H9 (cell line): ENCODE data around the gene KIF6. TPM values are rescaled to one million over a fixed set of nuclear protein-coding genes. Genes with fewer than 3 reads are reported as not detected.

Experiments used
- DNase-seq: peaks from one replicate; pipeline ENCODE4 v3.0.0-alpha.2; 2017
- H2AFZ ChIP-seq: one replicate; pipeline ENCODE4 v1.6.1; 2013; ENCODE audit warnings: mild to moderate bottlenecking, low read length, control low read depth, moderate library complexity
- H2AK5ac ChIP-seq: 2 replicates; pipeline ENCODE4 v1.6.1; 2013; ENCODE audit warnings: low read length, control low read depth, mixed read lengths; ENCODE audit not compliant: insufficient read length
- H2BK120ac ChIP-seq: one replicate; pipeline ENCODE4 v1.6.1; 2013; ENCODE audit warnings: low read depth, mild to moderate bottlenecking, low read length, control low read depth, inconsistent platforms; ENCODE audit not compliant: poor library complexity, severe bottlenecking
- H2BK12ac ChIP-seq: 2 replicates; pipeline ENCODE4 v1.6.1; 2013; ENCODE audit warnings: low read length, control low read depth, mixed read lengths, low read depth; ENCODE audit not compliant: insufficient read length
- H2BK15ac ChIP-seq: 2 replicates; pipeline ENCODE4 v1.6.1; 2013; ENCODE audit warnings: low read depth, low read length, control low read depth
- H2BK20ac ChIP-seq: one replicate; pipeline ENCODE4 v1.6.1; 2013; ENCODE audit warnings: low read depth, mild to moderate bottlenecking, low read length, control low read depth, inconsistent platforms; ENCODE audit not compliant: poor library complexity, severe bottlenecking
- H2BK5ac ChIP-seq: 2 replicates; pipeline ENCODE4 v1.6.1; 2013; ENCODE audit warnings: low read length, control low read depth, mixed read lengths; ENCODE audit not compliant: insufficient read length
- H3K14ac ChIP-seq: 2 replicates; pipeline ENCODE4 v1.6.1; 2013; ENCODE audit warnings: low read length, control low read depth; ENCODE audit not compliant: insufficient read depth
- H3K18ac ChIP-seq: 2 replicates; pipeline ENCODE4 v1.6.1; 2013; ENCODE audit warnings: low read depth, mild to moderate bottlenecking, mixed read lengths, low read length, control low read depth; ENCODE audit not compliant: insufficient read length
- H3K23ac ChIP-seq: 2 replicates; pipeline ENCODE4 v1.6.1; 2013; ENCODE audit warnings: low read length, control low read depth, mixed read lengths, low read depth; ENCODE audit not compliant: insufficient read length
- H3K23me2 ChIP-seq: 2 replicates; pipeline ENCODE4 v1.6.1; 2013; ENCODE audit warnings: low read depth, mild to moderate bottlenecking, mixed read lengths, low read length, control low read depth; ENCODE audit not compliant: insufficient read length, poor library complexity, severe bottlenecking
- H3K27ac ChIP-seq: 2 replicates; pipeline ENCODE4 v1.5.1; 2013; ENCODE audit warnings: low read length, control low read depth, mixed read lengths, low read depth; ENCODE audit not compliant: insufficient read length
- H3K27me3 ChIP-seq: 2 replicates; pipeline ENCODE4 v1.6.1; 2013; ENCODE audit warnings: low read length, control low read depth, inconsistent platforms; ENCODE audit not compliant: insufficient read depth
- H3K4ac ChIP-seq: 2 replicates; pipeline ENCODE4 v1.6.1; 2013; ENCODE audit warnings: low read depth, mild to moderate bottlenecking, control low read depth, inconsistent platforms, low read length, moderate library complexity
- H3K4me1 ChIP-seq: 2 replicates; pipeline ENCODE4 v1.6.1; 2013; ENCODE audit warnings: low read length, control low read depth, inconsistent platforms; ENCODE audit not compliant: insufficient read depth
- H3K4me2 ChIP-seq: 2 replicates; pipeline ENCODE4 v1.6.1; 2013; ENCODE audit warnings: low read length, control low read depth, mixed read lengths; ENCODE audit not compliant: insufficient read length, insufficient read depth
- H3K56ac ChIP-seq: 2 replicates; pipeline ENCODE4 v1.6.1; 2013; ENCODE audit warnings: low read depth, mild to moderate bottlenecking, mixed read lengths, low read length, control low read depth; ENCODE audit not compliant: insufficient read length
- H3K79me1 ChIP-seq: 2 replicates; pipeline ENCODE4 v1.6.1; 2013; ENCODE audit warnings: low read depth, mild to moderate bottlenecking, moderate library complexity, low read length, control low read depth, inconsistent platforms; ENCODE audit not compliant: insufficient read depth, poor library complexity, severe bottlenecking
- H3K79me2 ChIP-seq: 2 replicates; pipeline ENCODE4 v1.6.1; 2013; ENCODE audit warnings: low read length, control low read depth, inconsistent platforms; ENCODE audit not compliant: insufficient read depth
- H3K9ac ChIP-seq: 2 replicates; pipeline ENCODE4 v1.6.1; 2013; ENCODE audit warnings: low read length, control low read depth, mixed read lengths; ENCODE audit not compliant: insufficient read length; ENCODE audit errors: extremely low read depth
- H3K9me3 ChIP-seq: one replicate; pipeline ENCODE4 v1.6.1; 2013; ENCODE audit warnings: low read depth, low read length, inconsistent platforms; ENCODE audit not compliant: control insufficient read depth
- H3T11ph ChIP-seq: one replicate; pipeline ENCODE4 v1.6.1; 2013; ENCODE audit warnings: mild to moderate bottlenecking, low read length, control low read depth, inconsistent platforms
- H4K20me1 ChIP-seq: one replicate; pipeline ENCODE4 v1.6.1; 2013; ENCODE audit not compliant: control insufficient read depth, insufficient read length, insufficient read depth
- H4K5ac ChIP-seq: 2 replicates; pipeline ENCODE4 v1.6.1; 2013; ENCODE audit warnings: low read depth, mild to moderate bottlenecking, mixed read lengths, low read length, control low read depth; ENCODE audit not compliant: insufficient read length
- H4K8ac ChIP-seq: replicated peaks from 2 replicates; pipeline ENCODE4 v1.6.1; 2013; ENCODE audit warnings: low read length, control low read depth, mixed read lengths, low read depth; ENCODE audit not compliant: insufficient read length
- H4K91ac ChIP-seq: 2 replicates; pipeline ENCODE4 v1.6.1; 2013; ENCODE audit warnings: low read depth, mild to moderate bottlenecking, moderate library complexity, mixed read lengths, low read length, control low read depth; ENCODE audit not compliant: insufficient read length
- H3K27ac Mint-ChIP-seq, 3 experiments: 2 replicates in 2 of 3; 3 replicates in 1 of 3; pipeline ENCODE4 v1.8.0; 2020 to 2021; ENCODE audit warnings: mixed read lengths in 3 of 3, mild to moderate bottlenecking in 1 of 3, moderate library complexity in 1 of 3
- H3K27me3 Mint-ChIP-seq: 2 replicates; pipeline ENCODE4 v1.8.0; 2021; ENCODE audit warnings: low read depth, mild to moderate bottlenecking, moderate library complexity, mixed read lengths
- H3K36me3 Mint-ChIP-seq, 3 experiments: 2 replicates in 2 of 3; 3 replicates in 1 of 3; pipeline ENCODE4 v1.8.0; 2020 to 2021; ENCODE audit warnings: low read depth in 3 of 3, mixed read lengths in 3 of 3; ENCODE audit not compliant: insufficient read depth in 1 of 3
- H3K4me1 Mint-ChIP-seq, 2 experiments: 2 replicates each; pipeline ENCODE4 v1.8.0; 2020; ENCODE audit warnings: mixed read lengths in 2 of 2
- H3K4me3 Mint-ChIP-seq, 2 experiments: 2 replicates in 1 of 2; 3 replicates in 1 of 2; pipeline ENCODE4 v1.8.0; 2020 to 2021; ENCODE audit warnings: mild to moderate bottlenecking in 2 of 2, mixed read lengths in 2 of 2, moderate library complexity in 1 of 2
- H3K9me3 Mint-ChIP-seq, 2 experiments: 2 replicates in 1 of 2; 3 replicates in 1 of 2; pipeline ENCODE4 v1.8.0; 2020; ENCODE audit warnings: mild to moderate bottlenecking in 2 of 2, mixed read lengths in 2 of 2, moderate library complexity in 1 of 2
- CTCF ChIP-seq: fragments of 200-600 bp; sonication (generic); conservative IDR thresholded peaks from 3 replicates; pipeline ENCODE4 v1.8.0; 2021; ENCODE audit warnings: antibody characterized with exemption, mild to moderate bottlenecking
- WGBS: extraction: QIAGEN DNeasy Blood & Tissue Kit; methylation state at CpG from one replicate; pipeline ENCODE4 v1.1.7; 2013; ENCODE audit warnings: missing lambda C conversion rate, low lambda C conversion rate, mixed read lengths; ENCODE audit not compliant: insufficient read length; ENCODE audit errors: extremely low coverage; 5-methylcytosine and 5-hydroxymethylcytosine counted together
- total RNA-seq: library from RNA; stranded (reverse); gene quantifications from 2 replicates; pipeline ENCODE4 v1.2.1, GENCODE V29; 2021

The KIF6 gene
- total RNA-seq, 1 experiment from 2014 or later, result 0.63 TPM

- WGBS, result no CpG with 5 or more reads among the region's 2 CpGs
- H3T11ph ChIP-seq, result no peak overlapping the region
- H3K79me1 ChIP-seq, result no peaks in the 10 kb centered on the region
- peaks cover 4 to 10% (median 8%) of the 10 kb centered on the region in 3 experiments for H3K36me3 Mint-ChIP-seq
- peaks cover 19 to 22% of the 10 kb centered on the region in 2 experiments for H3K4me1 Mint-ChIP-seq
- DNase-seq, result no peak
- H3K4me1 ChIP-seq, result peaks cover 9% of the 10 kb centered on the region; the same call in 1 of the 2 replicates
- H2BK5ac ChIP-seq, result no peak overlapping the region
- H3K27me3 ChIP-seq, result no peaks in the 10 kb centered on the region
- no peak overlapping the region for H3K4me3 Mint-ChIP-seq
- no peak overlapping the region for H3K4ac ChIP-seq
- no peak overlapping the region for H3K9ac ChIP-seq
- H2BK120ac ChIP-seq, result no peak overlapping the region
- no peak overlapping the region for H3K56ac ChIP-seq
- H2AFZ ChIP-seq, result no peak overlapping the region
- H3K23ac ChIP-seq, result no peak overlapping the region
- no peaks in the 10 kb centered on the region for H3K79me2 ChIP-seq
- TF ChIP-seq CTCF, result no peak
- no peaks in the 10 kb centered on the region for H3K23me2 ChIP-seq
- H4K5ac ChIP-seq, result no peak overlapping the region
- no peaks in the 10 kb centered on the region for H4K20me1 ChIP-seq
- no peak overlapping the region for H3K27ac Mint-ChIP-seq
- H2BK20ac ChIP-seq, result no peak overlapping the region
- no peak overlapping the region for H3K4me2 ChIP-seq
- H3K9me3 Mint-ChIP-seq, result peaks cover 3 to 11% of the 10 kb centered on the region in 2 experiments; a peak in 3 of 5 replicates
- H3K9me3 ChIP-seq, result no peaks in the 10 kb centered on the region
- no peak overlapping the region for H4K91ac ChIP-seq
- H3K27me3 Mint-ChIP-seq, result no peaks in the 10 kb centered on the region
- no peak overlapping the region for H2AK5ac ChIP-seq
- no peak overlapping the region for H3K27ac ChIP-seq
- no peak overlapping the region for H2BK15ac ChIP-seq
- no peak overlapping the region for H3K14ac ChIP-seq
- H2BK12ac ChIP-seq, result no peak overlapping the region
- H3K18ac ChIP-seq, result no peak overlapping the region
- H4K8ac ChIP-seq, result no peak overlapping the region
Observed at GRCh38 chr6:39496456-39496855, 228.8 kb downstream of the KIF6 start.
